C4-2B (cell line): Measurements from ENCODE around the gene GPR25.

ENCODE experiments used
- ZFX ChIP-seq: fragments of 450-650 bp; IDR thresholded peaks from 2 replicates; pipeline ENCODE4 v1.6.1; 2017
- TF ChIP-seq, protein P1 (sequence below): fragments of 450-650 bp; conservative IDR thresholded peaks from 2 replicates; pipeline ENCODE4 v1.5.1; 2017; ENCODE audit warnings: mild to moderate bottlenecking

DNA sequence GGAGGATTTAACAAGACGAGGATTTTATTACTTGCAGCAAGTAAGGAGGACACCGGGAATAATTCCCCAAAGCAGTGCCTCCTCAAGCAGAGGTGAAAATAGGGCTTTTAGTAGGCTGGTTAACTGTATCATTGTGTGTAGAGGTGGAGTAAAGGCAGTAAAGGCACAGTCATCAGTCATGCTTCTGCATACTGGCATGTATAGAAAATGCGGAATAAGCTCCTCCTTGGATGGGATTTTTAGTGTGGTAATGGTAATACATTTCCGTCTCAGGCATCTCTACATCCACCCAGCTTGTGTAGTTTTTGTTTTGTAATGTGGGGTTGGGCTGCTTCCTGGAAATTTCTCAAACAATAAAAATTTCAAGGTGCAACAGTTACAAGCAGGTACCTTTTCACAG, 27.4 kb upstream of the GPR25 start:
- TF ChIP-seq, protein P1, sequence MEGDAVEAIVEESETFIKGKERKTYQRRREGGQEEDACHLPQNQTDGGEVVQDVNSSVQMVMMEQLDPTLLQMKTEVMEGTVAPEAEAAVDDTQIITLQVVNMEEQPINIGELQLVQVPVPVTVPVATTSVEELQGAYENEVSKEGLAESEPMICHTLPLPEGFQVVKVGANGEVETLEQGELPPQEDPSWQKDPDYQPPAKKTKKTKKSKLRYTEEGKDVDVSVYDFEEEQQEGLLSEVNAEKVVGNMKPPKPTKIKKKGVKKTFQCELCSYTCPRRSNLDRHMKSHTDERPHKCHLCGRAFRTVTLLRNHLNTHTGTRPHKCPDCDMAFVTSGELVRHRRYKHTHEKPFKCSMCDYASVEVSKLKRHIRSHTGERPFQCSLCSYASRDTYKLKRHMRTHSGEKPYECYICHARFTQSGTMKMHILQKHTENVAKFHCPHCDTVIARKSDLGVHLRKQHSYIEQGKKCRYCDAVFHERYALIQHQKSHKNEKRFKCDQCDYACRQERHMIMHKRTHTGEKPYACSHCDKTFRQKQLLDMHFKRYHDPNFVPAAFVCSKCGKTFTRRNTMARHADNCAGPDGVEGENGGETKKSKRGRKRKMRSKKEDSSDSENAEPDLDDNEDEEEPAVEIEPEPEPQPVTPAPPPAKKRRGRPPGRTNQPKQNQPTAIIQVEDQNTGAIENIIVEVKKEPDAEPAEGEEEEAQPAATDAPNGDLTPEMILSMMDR, result no peak
- TF ChIP-seq ZFX, result no peak
